Measurements from ENCODE around the gene TMEM44. TPM values are rescaled to one million over a fixed set of nuclear protein-coding genes. Genes with fewer than 3 reads are reported as not detected.
A peak's percentile ranks its signal among the peaks of the same experiment; 100 is the strongest.

TMEM44 gene
- total and polyA plus RNA-seq, 9 of the 15 experiments (the other 6 are each of a cell fraction or from before 2014, with no cell fraction given): 0.53 to 18.1 (median 11.3) TPM

GRCh38 chr3:194671900-194672808 lies 38.9 kb upstream of the TMEM44 start, which contains the start of gene LSG1 (continued):
- peak; percentile 92 to 95 for TF ChIP-seq MNT (conservative IDR thresholded peaks at IDR 0.05)
- TF ChIP-seq ERF (CRISPR knock-in tag; IDR thresholded peaks at IDR 0.05): 0 out of 2 replicates have a peak, but pooled peaks have one; percentile 30
- TF ChIP-seq NFATC3 (IDR thresholded peaks at IDR 0.05): peak; percentile 74; the same call in 1 of the 2 replicates
- peak; percentile 98 for TF ChIP-seq SAP30 (IDR thresholded peaks at IDR 0.05; ENCODE audit: borderline replicate concordance, insufficient read depth, low read depth, low read length, poor library complexity, severe bottlenecking)
- peak; percentile 37 to 73 for TF ChIP-seq E2F6 (IDR thresholded peaks at IDR 0.05; ENCODE audit: borderline replicate concordance in 1 of 2, extremely low read depth in 1 of 2, insufficient read depth in 1 of 2, insufficient read length in 1 of 2, low read depth in 1 of 2, low read length in 1 of 2, poor library complexity in 1 of 2, severe bottlenecking in 1 of 2)
- no peak for TF ChIP-seq HNRNPH1 (optimal IDR thresholded peaks at IDR 0.05; ENCODE audit: low read depth, low read length)
- peak; percentile 11; the same call in 1 of the 2 replicates for TF ChIP-seq KLF1 (tag; IDR thresholded peaks at IDR 0.05)
- peak; percentile 93 for TF ChIP-seq NBN (IDR thresholded peaks at IDR 0.05; ENCODE audit: low read depth)
- TF ChIP-seq ATF7 (IDR thresholded peaks at IDR 0.05): peak; percentile 99
- TF ChIP-seq ETV5 (CRISPR knock-in tag; IDR thresholded peaks at IDR 0.05; ENCODE audit: low read depth): peak; percentile 89
